Upper lobe of left lung (tissue), 6 donors: Measurements from ENCODE around the gene OCEL1. TPM values are rescaled to one million over a fixed set of nuclear protein-coding genes. Genes with fewer than 3 reads are reported as not detected.
A peak's percentile ranks its signal among the peaks of the same experiment; 100 is the strongest.

Source experiments
- ATAC-seq, 2 donors: fragments of 200-7000 bp; cut with Tn5 transposase; one replicate each; pipeline ENCODE4 v1.9.1; 2022; ENCODE audit warnings: mild to moderate bottlenecking in 2 of 2, moderate library complexity in 2 of 2; ENCODE audit not compliant: low FRiP score in 2 of 2
- DNase-seq, 2 donors: peaks; one replicate each; pipeline ENCODE4 v3.0.0-alpha.2; 2019 to 2020
- H3K27ac ChIP-seq, 4 donors: fragments of 200-600 bp; sonication (generic); one replicate each; pipeline ENCODE4 v1.5.1; 2016 to 2019
- H3K27me3 ChIP-seq, 4 donors: fragments of 200-600 bp; sonication (generic); one replicate each; pipeline ENCODE4 v1.5.1; 2017 to 2019
- H3K36me3 ChIP-seq, 4 donors: fragments of 200-600 bp; sonication (generic); one replicate each; pipeline ENCODE4 v1.5.1; 2016 to 2019
- H3K4me1 ChIP-seq, 4 donors: fragments of 200-600 bp; sonication (generic); one replicate each; pipeline ENCODE4 v1.5.1; 2018 to 2019
- H3K4me3 ChIP-seq, 4 donors: fragments of 200-600 bp; sonication (generic); one replicate each; pipeline ENCODE4 v1.5.1; 2017 to 2019; ENCODE audit warnings: mild to moderate bottlenecking in 2 of 4, moderate library complexity in 1 of 4
- H3K9me3 ChIP-seq, 4 donors: fragments of 200-600 bp; sonication (generic); one replicate each; pipeline ENCODE4 v1.5.1; 2018 to 2019
- EP300 ChIP-seq, 4 donors: sonication (generic); formaldehyde crosslinking; IDR thresholded peaks; one replicate each; pipeline ENCODE4 v1.5.1; 2017; ENCODE audit warnings: antibody characterized with exemption in 4 of 4, control low read depth in 2 of 4
- POLR2A ChIP-seq, 4 donors: fragments of 450-650 bp; IDR thresholded peaks; one replicate each; pipeline ENCODE4 v1.5.1; 2016 to 2017; ENCODE audit warnings: antibody characterized with exemption in 4 of 4, mild to moderate bottlenecking in 2 of 4
- POLR2AphosphoS5 ChIP-seq, 2 donors: sonication (generic); formaldehyde crosslinking; IDR thresholded peaks; one replicate each; pipeline ENCODE4 v1.5.1; 2017; ENCODE audit warnings: antibody characterized with exemption in 2 of 2
- WGBS, 2 donors: methylation state at CpG; one replicate each; pipeline ENCODE4 v1.1.5; 2017 to 2018; 5-methylcytosine and 5-hydroxymethylcytosine counted together
- total RNA-seq, 6 donors: library from RNA; depleted of rRNA in 4 of 6; stranded (reverse); fragments of >200 nt in 4 of 6; gene quantifications; one replicate each; pipeline versions ENCODE4 v1.1.0 to v1.2.1, GENCODE V29; 2016 to 2021
- TF ChIP-seq, protein P1 (sequence below), 6 experiments: fragments of 450-650 bp in 4 of 6; fragments of 200-600 bp in 2 of 6; sonication (generic) in 2 of 6; IDR thresholded peaks; one replicate each; pipeline ENCODE4 v1.5.1; 2016 to 2019; ENCODE audit warnings: antibody characterized with exemption in 6 of 6
- donor health status: DM: no; HTN: no; CAD: no; lungs with moderate emphysema.
- donor health status: DM: no; HTN: yes; CAD: no; lungs with severe emphysema.

The OCEL1 gene
- total RNA-seq, 6 donors from 2014 or later, result 12.3 to 37.7 (median 25.8) TPM

DNA sequence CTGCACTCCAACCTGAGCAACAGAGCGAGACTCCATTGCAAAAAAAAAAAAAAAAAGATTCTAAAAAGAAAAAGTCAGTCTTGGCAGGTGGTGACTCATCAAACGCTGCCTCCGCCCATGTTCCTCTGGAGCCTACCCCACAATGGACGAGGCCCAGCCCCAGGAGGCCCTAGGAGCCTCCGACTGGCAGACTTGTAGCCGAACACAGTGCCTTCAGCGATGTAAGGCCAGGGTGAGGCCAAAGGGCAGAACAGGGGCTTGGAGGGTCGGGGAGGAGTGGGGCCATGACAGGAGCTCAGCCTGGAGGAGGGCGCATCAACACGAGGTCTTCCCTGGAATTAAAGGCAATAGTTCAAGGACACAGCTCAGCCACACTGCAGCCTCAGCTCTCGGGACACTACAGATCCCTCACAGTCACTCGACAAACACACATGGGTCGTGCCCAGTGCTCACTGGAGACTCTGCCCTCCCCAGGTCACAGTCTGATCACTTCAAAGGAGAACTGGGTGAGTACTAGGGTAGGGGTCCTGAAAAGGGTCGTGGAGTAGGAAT lies 5.7 kb upstream of the OCEL1 start:
- H3K4me3 ChIP-seq, result no peak overlapping the region
- no peak overlapping the region for H3K27ac ChIP-seq
- peaks cover 7 to 11% (median 8%) of the 10 kb centered on the region in 4 donors for H3K4me1 ChIP-seq
- 54 to 62% methylated on average over 9 to 14 of the region's 14 CpGs for WGBS, 2 donors
- ATAC-seq (peak in 1 of 2 donors; percentile 50), DNase-seq (no peak)
- no peaks in the 10 kb centered on the region for H3K27me3 ChIP-seq
- peaks cover 5 to 26% (median 19%) of the 10 kb centered on the region in 4 donors for H3K36me3 ChIP-seq
- no peaks in the 10 kb centered on the region for H3K9me3 ChIP-seq
- TF ChIP-seq POLR2AphosphoS5 (IDR thresholded peaks at IDR 0.05) (no peak), EP300 (IDR thresholded peaks at IDR 0.05) (no peak)

DNA sequence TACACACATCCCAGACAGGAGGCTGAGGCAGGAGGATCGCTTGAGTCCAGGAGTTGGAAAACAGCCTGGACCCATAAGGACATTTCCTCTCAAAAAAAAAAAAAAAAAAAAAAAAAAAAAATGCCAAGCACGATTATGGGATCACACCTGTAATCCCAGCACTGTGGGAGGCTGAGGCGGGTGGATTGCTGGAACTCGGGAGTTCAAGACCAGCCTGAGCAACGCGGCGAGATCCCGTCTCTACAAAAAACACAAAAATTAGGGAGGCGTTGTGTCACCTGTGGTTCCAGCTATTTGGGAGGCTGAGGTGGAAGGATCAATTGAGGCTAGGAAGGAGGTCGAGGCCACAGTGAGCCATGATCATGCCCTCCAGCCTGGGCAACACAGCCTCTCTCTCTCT lies 973 bp upstream of the OCEL1 start:
- TF ChIP-seq, protein P1, sequence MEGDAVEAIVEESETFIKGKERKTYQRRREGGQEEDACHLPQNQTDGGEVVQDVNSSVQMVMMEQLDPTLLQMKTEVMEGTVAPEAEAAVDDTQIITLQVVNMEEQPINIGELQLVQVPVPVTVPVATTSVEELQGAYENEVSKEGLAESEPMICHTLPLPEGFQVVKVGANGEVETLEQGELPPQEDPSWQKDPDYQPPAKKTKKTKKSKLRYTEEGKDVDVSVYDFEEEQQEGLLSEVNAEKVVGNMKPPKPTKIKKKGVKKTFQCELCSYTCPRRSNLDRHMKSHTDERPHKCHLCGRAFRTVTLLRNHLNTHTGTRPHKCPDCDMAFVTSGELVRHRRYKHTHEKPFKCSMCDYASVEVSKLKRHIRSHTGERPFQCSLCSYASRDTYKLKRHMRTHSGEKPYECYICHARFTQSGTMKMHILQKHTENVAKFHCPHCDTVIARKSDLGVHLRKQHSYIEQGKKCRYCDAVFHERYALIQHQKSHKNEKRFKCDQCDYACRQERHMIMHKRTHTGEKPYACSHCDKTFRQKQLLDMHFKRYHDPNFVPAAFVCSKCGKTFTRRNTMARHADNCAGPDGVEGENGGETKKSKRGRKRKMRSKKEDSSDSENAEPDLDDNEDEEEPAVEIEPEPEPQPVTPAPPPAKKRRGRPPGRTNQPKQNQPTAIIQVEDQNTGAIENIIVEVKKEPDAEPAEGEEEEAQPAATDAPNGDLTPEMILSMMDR (IDR thresholded peaks at IDR 0.05), result no peak
- 87 to 96% methylated on average over 10 of the region's 10 CpGs for WGBS, 2 donors
- H3K4me3 ChIP-seq, result peak overlapping the region in 2 of 4 donors; percentile 79 to 81
- no peak overlapping the region for H3K27ac ChIP-seq
- peaks cover 9 to 22% (median 14%) of the 10 kb centered on the region in 4 donors for H3K4me1 ChIP-seq
- no peak for ATAC-seq
- H3K9me3 ChIP-seq, result no peaks in the 10 kb centered on the region
- H3K27me3 ChIP-seq, result no peaks in the 10 kb centered on the region
- no peak for DNase-seq
- peaks cover 0 to 16% (median 5%) of the 10 kb centered on the region in 4 donors for H3K36me3 ChIP-seq

DNA sequence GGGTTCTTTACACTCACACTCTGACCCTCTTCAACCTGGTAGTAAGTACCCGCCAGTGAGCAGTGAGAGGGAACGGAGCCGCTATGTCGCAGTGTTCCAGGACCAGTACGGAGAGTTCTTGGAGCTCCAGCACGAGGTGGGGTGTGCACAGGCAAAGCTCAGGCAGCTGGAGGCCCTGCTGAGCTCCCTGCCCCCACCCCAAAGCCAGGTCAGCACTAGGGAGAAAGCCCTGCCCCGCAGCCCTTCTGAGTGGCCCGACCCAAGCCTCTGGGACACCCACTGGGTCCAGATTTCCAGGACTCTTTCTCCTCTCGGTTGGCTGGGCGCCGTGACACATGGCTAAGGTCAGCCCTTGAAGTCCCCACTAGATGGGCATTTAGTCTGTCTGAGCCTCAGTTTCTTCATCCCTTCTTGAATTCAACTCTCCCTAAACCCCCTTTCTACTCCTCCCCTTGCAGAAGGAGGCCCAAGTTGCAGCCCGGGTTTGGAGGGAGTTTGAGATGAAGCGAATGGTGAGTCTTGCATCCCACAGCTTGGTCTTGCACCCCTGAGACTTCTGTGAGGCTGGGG lies 1.9 kb downstream of the OCEL1 start:
- TF ChIP-seq, protein P1 (IDR thresholded peaks at IDR 0.05), result no peak
- TF ChIP-seq EP300 (IDR thresholded peaks at IDR 0.05), result no peak
- 81 to 82% methylated on average over 13 of the region's 13 CpGs for WGBS, 2 donors
- peaks cover 9 to 22% (median 14%) of the 10 kb centered on the region in 4 donors for H3K4me1 ChIP-seq
- H3K9me3 ChIP-seq, result no peaks in the 10 kb centered on the region
- no peak overlapping the region for H3K4me3 ChIP-seq
- no peaks in the 10 kb centered on the region for H3K27me3 ChIP-seq
- no peak for DNase-seq
- no peak for ATAC-seq
- H3K27ac ChIP-seq, result no peak overlapping the region
- peaks cover 0 to 40% (median 24%) of the 10 kb centered on the region in 4 donors for H3K36me3 ChIP-seq

DNA sequence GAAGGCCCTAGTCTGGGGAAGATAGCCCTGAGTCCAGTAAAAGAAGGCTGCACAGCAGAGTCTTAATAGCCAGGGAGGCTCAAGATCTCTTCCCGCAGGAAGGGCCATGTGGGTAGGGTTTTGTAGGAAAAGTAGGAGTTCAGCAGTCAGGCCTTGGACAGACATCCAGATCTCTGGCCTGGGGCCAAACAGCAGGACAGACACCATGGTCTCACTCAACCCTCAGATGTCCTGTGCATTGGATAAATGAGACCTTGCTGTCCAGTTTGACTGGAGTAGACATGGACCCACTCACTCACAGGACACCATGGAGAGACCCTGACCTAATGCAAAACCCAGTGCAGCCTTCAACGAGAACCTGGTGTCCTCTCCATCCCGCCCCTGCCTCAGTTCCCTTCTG lies 3.9 kb downstream of the OCEL1 start:
- no peak overlapping the region for H3K4me3 ChIP-seq
- peaks cover 0 to 48% (median 32%) of the 10 kb centered on the region in 4 donors for H3K36me3 ChIP-seq
- H3K4me1 ChIP-seq, result peaks cover 17 to 30% (median 20%) of the 10 kb centered on the region in 4 donors
- no peaks in the 10 kb centered on the region for H3K27me3 ChIP-seq
- DNase-seq (no peak), ATAC-seq (no peak)
- TF ChIP-seq EP300 (IDR thresholded peaks at IDR 0.05) (no peak), POLR2AphosphoS5 (IDR thresholded peaks at IDR 0.05) (no peak), POLR2A (IDR thresholded peaks at IDR 0.05) (no peak)
- TF ChIP-seq, protein P1 (IDR thresholded peaks at IDR 0.05), result no peak
- 93 to 100% methylated on average over 3 of the region's 3 CpGs for WGBS, 2 donors
- no peaks in the 10 kb centered on the region for H3K9me3 ChIP-seq
- no peak overlapping the region for H3K27ac ChIP-seq

DNA sequence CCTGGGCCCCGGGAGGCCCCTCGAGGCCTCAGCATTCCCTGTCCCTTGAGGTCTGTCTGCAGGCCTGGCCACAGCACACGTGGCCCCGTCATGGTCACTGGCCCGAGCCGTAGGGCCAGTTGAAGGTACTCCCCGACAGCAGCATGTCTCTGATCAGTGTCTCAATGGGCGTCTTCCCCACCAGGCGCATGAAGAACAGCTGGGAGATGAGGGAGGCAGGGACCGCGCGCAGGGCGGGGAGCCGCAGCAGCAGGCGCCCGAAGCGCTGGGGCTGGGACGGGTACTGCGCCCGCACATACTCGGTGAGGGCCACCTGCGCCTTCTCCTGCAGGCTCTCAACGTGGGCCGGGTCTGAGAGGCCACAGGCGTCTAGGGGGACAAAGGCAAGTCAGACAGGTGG lies 6.2 kb downstream of the OCEL1 start:
- no peak for TF ChIP-seq EP300 (IDR thresholded peaks at IDR 0.05)
- TF ChIP-seq, protein P1 (IDR thresholded peaks at IDR 0.05), result no peak
- WGBS, 2 donors, result 90 to 95% methylated on average over 13 to 25 of the region's 25 CpGs
- Histone ChIP-seq H3K27me3 (no peaks in the 10 kb centered on the region), H3K4me3 (no peak overlapping the region), H3K27ac (no peak overlapping the region), H3K36me3 (peaks cover 0 to 48% (median 32%) of the 10 kb centered on the region in 4 donors), H3K4me1 (peaks cover 25 to 39% (median 28%) of the 10 kb centered on the region in 4 donors), H3K9me3 (no peaks in the 10 kb centered on the region)
- DNase-seq, result no peak
- ATAC-seq, result no peak
